H1 (cell line): ENCODE results near the gene PSME2. TPM values are rescaled to one million over a fixed set of nuclear protein-coding genes. Genes with fewer than 3 reads are reported as not detected.

Experiments used
- ATF3 ChIP-seq: IDR thresholded peaks from 2 replicates; pipeline ENCODE4 v1.6.1; 2011; ENCODE audit warnings: low read depth, mild to moderate bottlenecking, low read length; ENCODE audit not compliant: insufficient read depth
- BRCA1 ChIP-seq: IDR thresholded peaks from 2 replicates; pipeline ENCODE4 v1.6.1; 2012; ENCODE audit warnings: low read depth, low read length, improper control_type of control experiment
- CBX5 ChIP-seq: fragments of 300-800, 300-1000 bp; sonication (generic); IDR thresholded peaks from 2 replicates; pipeline ENCODE4 v1.7.1; 2016; ENCODE audit warnings: antibody characterized with exemption, low read length, low read depth
- CHD1 ChIP-seq: IDR thresholded peaks from 2 replicates; pipeline ENCODE4 v1.6.1; 2012; ENCODE audit warnings: low read depth, low read length, improper control_type of control experiment
- E2F6 ChIP-seq: IDR thresholded peaks from 2 replicates; pipeline ENCODE4 v1.6.1; 2012; ENCODE audit warnings: inconsistent platforms
- HDAC2 ChIP-seq, 2 experiments: fragments of 300-600 bp in 1 of 2; sonication (generic) in 1 of 2; IDR thresholded peaks; 2 replicates each; pipeline ENCODE4 v1.6.1; 2011 to 2012; ENCODE audit warnings: low read depth in 2 of 2, low read length in 2 of 2, mild to moderate bottlenecking in 2 of 2, moderate library complexity in 2 of 2, borderline replicate concordance in 1 of 2, inconsistent platforms in 1 of 2
- HDAC6 ChIP-seq: IDR thresholded peaks from one replicate; pipeline ENCODE4 v1.7.1; 2012; ENCODE audit warnings: low read depth, mild to moderate bottlenecking, inconsistent platforms, low read length, moderate library complexity
- KDM4A ChIP-seq: IDR thresholded peaks from one replicate; pipeline ENCODE4 v1.7.1; 2012; ENCODE audit warnings: low read depth, mild to moderate bottlenecking, moderate library complexity, low read length, inconsistent platforms; ENCODE audit not compliant: severe bottlenecking
- MAX ChIP-seq: IDR thresholded peaks from 2 replicates; pipeline ENCODE4 v1.6.1; 2012; ENCODE audit warnings: inconsistent platforms
- PHF8 ChIP-seq: fragments of 200-600 bp; sonication (generic); conservative IDR thresholded peaks from 2 replicates; pipeline ENCODE4 v1.7.1; 2012; ENCODE audit warnings: low read depth, mild to moderate bottlenecking, inconsistent platforms, low read length, moderate library complexity
- POU5F1 ChIP-seq: IDR thresholded peaks from 2 replicates; pipeline ENCODE4 v1.6.1; 2011; ENCODE audit warnings: low read depth, mild to moderate bottlenecking, low read length, moderate library complexity
- RNF2 ChIP-seq: fragments of 200-900, 300-1000 bp; sonication (generic); IDR thresholded peaks from 2 replicates; pipeline ENCODE4 v1.7.1; 2016; ENCODE audit warnings: borderline replicate concordance, low read depth, mild to moderate bottlenecking, antibody characterized with exemption, low read length; ENCODE audit not compliant: poor library complexity, severe bottlenecking; ENCODE audit errors: missing control alignments
- RXRA ChIP-seq: IDR thresholded peaks from 2 replicates; pipeline ENCODE4 v1.6.1; 2011; ENCODE audit warnings: low read depth, mild to moderate bottlenecking, low read length, moderate library complexity; ENCODE audit not compliant: insufficient read depth
- SIX5 ChIP-seq: IDR thresholded peaks from 2 replicates; pipeline ENCODE4 v1.6.1; 2011; ENCODE audit warnings: mild to moderate bottlenecking, low read depth, low read length
- SP2 ChIP-seq: IDR thresholded peaks from 2 replicates; pipeline ENCODE4 v1.6.1; 2012; ENCODE audit warnings: mild to moderate bottlenecking, low read length, inconsistent platforms
- SP4 ChIP-seq: IDR thresholded peaks from 2 replicates; pipeline ENCODE4 v1.6.1; 2012; ENCODE audit warnings: low read length, inconsistent platforms
- SUZ12 ChIP-seq: fragments of 200-600 bp; sonication (generic); IDR thresholded peaks from 2 replicates; pipeline ENCODE4 v1.6.1; 2012; ENCODE audit warnings: mild to moderate bottlenecking, inconsistent platforms, low read length, moderate library complexity, mixed read lengths
- TAF7 ChIP-seq: optimal IDR thresholded peaks from 2 replicates; pipeline ENCODE3; 2011; ENCODE audit warnings: low read depth, mild to moderate bottlenecking, inconsistent platforms, low read length, moderate library complexity, borderline replicate concordance
- TCF12 ChIP-seq: IDR thresholded peaks from 2 replicates; pipeline ENCODE4 v1.6.1; 2011; ENCODE audit warnings: low read depth, mild to moderate bottlenecking, low read length
- USF2 ChIP-seq: IDR thresholded peaks from 2 replicates; pipeline ENCODE4 v1.6.1; 2011; ENCODE audit warnings: low read length, improper control_type of control experiment
- polyA plus RNA-seq, 7 experiments: library from polyadenylated mRNA; depleted of rRNA in 3 of 7; stranded (reverse) in 5 of 7; unstranded in 2 of 7; fragments of >200 nt in 5 of 7; fragments of 200-250 nt in 2 of 7; gene quantifications; 1 replicate in 5 of 7; 2 replicates in 1 of 7; 4 replicates in 1 of 7; pipeline versions ENCODE4 v1.2.1 to v1.2.3, GENCODE V29; 2011 to 2013; ENCODE audit warnings: missing spikeins in 2 of 7, mixed read lengths in 2 of 7
- total RNA-seq: library from RNA; stranded (reverse); fragmentation: NEBNext Ultra II Directional; extraction: Animal tissue kit (Norgen Biotek cat#: 25700); gene quantifications from 2 replicates; pipeline ENCODE4 v1.2.1, GENCODE V29; 2021

PSME2 gene
- total and polyA plus RNA-seq, 2 of the 8 experiments (the other 6 are each of a cell fraction or from before 2014, with no cell fraction given): 71.8 to 111 TPM

GRCh38 chr14:24188251-24189058 lies 42.0 kb upstream of the PSME2 start, which contains the start of gene IPO4 (continued):
- TF ChIP-seq KDM4A (peak; percentile 26), POU5F1 (0 out of 2 replicates have a peak, but pooled peaks have one; percentile 25), CHD1 (no peak), HDAC6 (no peak), BRCA1 (peak; percentile 61; the same call in 1 of the 2 replicates), ATF3 (no peak), SUZ12 (no peak), SIX5 (peak; percentile 44; the same call in 1 of the 2 replicates), SP2 (no peak), E2F6 (peak; percentile 42; the same call in 1 of the 2 replicates), USF2 (peak; percentile 64), MAX (peak; percentile 99), TAF7 (peak; percentile 82), RXRA (0 out of 2 replicates have a peak, but pooled peaks have one; percentile 33), RNF2 (no peak), HDAC2 (IDR thresholded peaks at IDR 0.05; ENCODE audit: borderline replicate concordance in 1 of 2, low read depth in 2 of 2, low read length in 2 of 2) (peak in 1 of 2 experiments; percentile 82; a peak in 3 of 4 replicates), SP4 (peak; percentile 87; the same call in 1 of the 2 replicates), PHF8 (peak; percentile 86), CBX5 (no peak), TCF12 (peak; percentile 74; the same call in 1 of the 2 replicates)
